ENCODE measurements around the gene CAND2. TPM values are rescaled to one million over a fixed set of nuclear protein-coding genes. Genes with fewer than 3 reads are reported as not detected.
A peak's percentile ranks its signal among the peaks of the same experiment; 100 is the strongest.

CAND2 gene
- total and polyA plus RNA-seq, 10 of the 15 experiments (the other 5 are each of a cell fraction or from before 2014, with no cell fraction given) = 0.03 to 1.9 (median 0.52) TPM

- in situ Hi-C loops (cut with MboI) = no loop called here
- no peak overlapping the region for H3K27ac ChIP-seq (ENCODE audit: control insufficient read depth, insufficient read depth)
- no peak for FAIRE-seq
- ATAC-seq = no peak
- no TSS peak for BruUV-seq (replicated peaks)
- peaks cover 8% of the 10 kb centered on the region; the same call in 1 of the 2 replicates for H3K4me1 ChIP-seq (ENCODE audit: control insufficient read depth, insufficient read depth, low read length)
- peaks cover 16% of the 10 kb centered on the region for H4K20me1 ChIP-seq (ENCODE audit: control insufficient read depth, insufficient read depth)
- POLR2A ChIA-PET = interaction anchor here (0.6 kb wide), 1 partner anchor 97 kb away, joined by 3 read pairs; no protein-coding TSS in a partner anchor
- H3K9me3 ChIP-seq (replicated peaks; ENCODE audit: control insufficient read depth, insufficient read depth, low read length) = no peaks in the 10 kb centered on the region
- SMC1A ChIA-PET (ENCODE audit: uncharacterized antibody, unreplicated experiment) = interaction anchor here (1.1 kb wide), 1 partner anchor 53 kb away, joined by 3 read pairs; no protein-coding TSS in a partner anchor
- intact Hi-C loops (cut with micrococcal nuclease; ENCODE audit: unreplicated experiment) = no loop called here
- no peaks in the 10 kb centered on the region for H3K27me3 ChIP-seq (replicated peaks in 1 of 2; ENCODE audit: control insufficient read depth in 2 of 2, insufficient read depth in 2 of 2, low read length in 1 of 2)
- 59% methylated on average over 6 of the region's 6 CpGs for WGBS (ENCODE audit: insufficient coverage, insufficient replicate concordance, low lambda C conversion rate, missing lambda C conversion rate)
- TF ChIP-seq TCF12 (IDR thresholded peaks at IDR 0.05; ENCODE audit: low read depth, low read length) (no peak), CBX3 (IDR thresholded peaks at IDR 0.05; ENCODE audit: borderline replicate concordance, low read depth) (no peak)
- RAD21 ChIA-PET (ENCODE audit: unreplicated experiment) = no interaction called here
- peak overlapping the region; percentile 52 for H3K9ac ChIP-seq (ENCODE audit: control insufficient read depth, insufficient read depth, low read length)
- peak overlapping the region; percentile 98 for H3K4me3 ChIP-seq
- DNase-seq (ENCODE audit: low read depth, low spot score) = no peak
- H3K36me3 ChIP-seq (ENCODE audit: control insufficient read depth in 2 of 2, insufficient read depth in 2 of 2, low read length in 1 of 2) = peaks cover 42 to 68% of the 10 kb centered on the region in 2 experiments
- peak overlapping the region; percentile 98 for H3K4me2 ChIP-seq (ENCODE audit: control insufficient read depth, insufficient read depth)
- CTCF ChIA-PET = interaction anchor here (0.5 to 2.0 kb wide), 3 partner anchors 14 to 204 kb away, joined by 4 to 7 read pairs (median 7); no protein-coding TSS in a partner anchor
- peaks cover 51% of the 10 kb centered on the region for H3K79me2 ChIP-seq (ENCODE audit: control insufficient read depth, insufficient read depth, low read length)
- H2AFZ ChIP-seq (ENCODE audit: control insufficient read depth, low read depth, low read length) = no peak overlapping the region
These were observed 41.0 kb downstream of the CAND2 start for GRCh38 chr3:12837295-12837986.

- RAD21 ChIA-PET (ENCODE audit: unreplicated experiment) = no interaction called here
- no peaks in the 10 kb centered on the region for H3K9me3 ChIP-seq (replicated peaks; ENCODE audit: control insufficient read depth, insufficient read depth, low read length)
- H2AFZ ChIP-seq (ENCODE audit: control insufficient read depth, low read depth, low read length) = no peak overlapping the region
- no peaks in the 10 kb centered on the region for H3K27me3 ChIP-seq (replicated peaks in 1 of 2; ENCODE audit: control insufficient read depth in 2 of 2, insufficient read depth in 2 of 2, low read length in 1 of 2)
- peaks cover 51% of the 10 kb centered on the region for H3K79me2 ChIP-seq (ENCODE audit: control insufficient read depth, insufficient read depth, low read length)
- ATAC-seq (no peak), FAIRE-seq (no peak), DNase-seq (ENCODE audit: low read depth, low spot score) (no peak)
- intact Hi-C loops (cut with micrococcal nuclease; ENCODE audit: unreplicated experiment) = no loop called here
- SMC1A ChIA-PET (ENCODE audit: uncharacterized antibody, unreplicated experiment) = no interaction called here
- H3K9ac ChIP-seq (ENCODE audit: control insufficient read depth, insufficient read depth, low read length) = peak overlapping the region; percentile 52
- CTCF ChIA-PET = interaction anchor here (1.5 to 2.0 kb wide), 2 partner anchors 15 to 53 kb away, joined by 7 read pairs; no protein-coding TSS in a partner anchor
- peak overlapping the region; percentile 98 for H3K4me2 ChIP-seq (ENCODE audit: control insufficient read depth, insufficient read depth)
- H3K36me3 ChIP-seq (ENCODE audit: control insufficient read depth in 2 of 2, insufficient read depth in 2 of 2, low read length in 1 of 2) = peaks cover 39 to 59% of the 10 kb centered on the region in 2 experiments
- POLR2A ChIA-PET = interaction anchor here (0.6 kb wide), 1 partner anchor 98 kb away, joined by 3 read pairs; no protein-coding TSS in a partner anchor
- no peak for TF ChIP-seq NFYA (IDR thresholded peaks at IDR 0.05; ENCODE audit: borderline replicate concordance, low read depth, low read length)
- TF ChIP-seq POLR2A (IDR thresholded peaks at IDR 0.05; ENCODE audit: low read depth, low read length) = 0 out of 2 replicates have a peak, but pooled peaks have one; percentile 5
- TF ChIP-seq POLR2AphosphoS5 (IDR thresholded peaks at IDR 0.05; ENCODE audit: low read length) = peak; percentile 37; the same call in 1 of the 2 replicates
- TF ChIP-seq HDGF (IDR thresholded peaks at IDR 0.05) = no peak
- no TSS peak for BruUV-seq (replicated peaks)
- in situ Hi-C loops (cut with MboI) = no loop called here
- WGBS (ENCODE audit: insufficient coverage, insufficient replicate concordance, low lambda C conversion rate, missing lambda C conversion rate) = 94% methylated on average over 13 of the region's 13 CpGs
- peaks cover 8% of the 10 kb centered on the region; the same call in 1 of the 2 replicates for H3K4me1 ChIP-seq (ENCODE audit: control insufficient read depth, insufficient read depth, low read length)
- peak overlapping the region; percentile 98 for H3K4me3 ChIP-seq
- H3K27ac ChIP-seq (ENCODE audit: control insufficient read depth, insufficient read depth) = no peak overlapping the region
- peaks cover 16% of the 10 kb centered on the region for H4K20me1 ChIP-seq (ENCODE audit: control insufficient read depth, insufficient read depth)
These were observed 41.9 kb downstream of the CAND2 start for GRCh38 chr3:12838179-12838965.

Measured in GM12878 (cell line).